ENCODE data around the gene DRD3. TPM values are rescaled to one million over a fixed set of nuclear protein-coding genes. Genes with fewer than 3 reads are reported as not detected.

DRD3 gene
- total RNA-seq, 1 experiment from 2014 or later, result not detected

GRCh38 chr3:114110439-114110838, 68.4 kb downstream of the DRD3 start:
- intact Hi-C loops (cut with micrococcal nuclease; ENCODE audit: unreplicated experiment), result no loop called here
- CTCF ChIA-PET, result no interaction called here
- H3K27me3 ChIP-seq (replicated peaks; ENCODE audit: insufficient read depth, low read depth, low read length, poor library complexity), result no peaks in the 10 kb centered on the region
- TF ChIP-seq EZH2 (IDR thresholded peaks at IDR 0.05; ENCODE audit: borderline replicate concordance, low read depth, low read length, poor library complexity, severe bottlenecking) (no peak), CTCF (conservative IDR thresholded peaks at IDR 0.05; ENCODE audit: low read depth, low read length) (no peak)
- no peak for DNase-seq (ENCODE audit: low spot score)
- no peak overlapping the region for H3K27ac ChIP-seq (ENCODE audit: low read depth, low read length, poor library complexity, severe bottlenecking)
- POLR2A ChIA-PET (ENCODE audit: low non-redundant PET), result no interaction called here
- no peak overlapping the region for H3K4me3 ChIP-seq (ENCODE audit: low read depth, low read length, poor library complexity, severe bottlenecking)
- H3K9me3 ChIP-seq (ENCODE audit: low read depth, low read length, poor library complexity, severe bottlenecking), result no peaks in the 10 kb centered on the region
- BruUV-seq (replicated peaks), result no TSS peak
- H3K4me1 ChIP-seq (ENCODE audit: insufficient read depth, low read length, poor library complexity, severe bottlenecking), result no peaks in the 10 kb centered on the region
- no peaks in the 10 kb centered on the region for H3K36me3 ChIP-seq (ENCODE audit: insufficient read depth, low read length, poor library complexity, severe bottlenecking)

GRCh38 chr3:114108137-114108536, 70.7 kb downstream of the DRD3 start:
- no TSS peak for BruUV-seq (replicated peaks)
- CTCF ChIA-PET, result no interaction called here
- POLR2A ChIA-PET (ENCODE audit: low non-redundant PET), result no interaction called here
- TF ChIP-seq EZH2 (IDR thresholded peaks at IDR 0.05; ENCODE audit: borderline replicate concordance, low read depth, low read length, poor library complexity, severe bottlenecking) (no peak), CTCF (conservative IDR thresholded peaks at IDR 0.05; ENCODE audit: low read depth, low read length) (no peak)
- Histone ChIP-seq H3K27me3 (replicated peaks; ENCODE audit: insufficient read depth, low read depth, low read length, poor library complexity) (no peaks in the 10 kb centered on the region), H3K9me3 (ENCODE audit: low read depth, low read length, poor library complexity, severe bottlenecking) (no peaks in the 10 kb centered on the region), H3K4me3 (ENCODE audit: low read depth, low read length, poor library complexity, severe bottlenecking) (no peak overlapping the region), H3K27ac (ENCODE audit: low read depth, low read length, poor library complexity, severe bottlenecking) (no peak overlapping the region), H3K36me3 (ENCODE audit: insufficient read depth, low read length, poor library complexity, severe bottlenecking) (no peaks in the 10 kb centered on the region), H3K4me1 (ENCODE audit: insufficient read depth, low read length, poor library complexity, severe bottlenecking) (no peaks in the 10 kb centered on the region)
- DNase-seq (ENCODE audit: low spot score), result no peak
- intact Hi-C loops (cut with micrococcal nuclease; ENCODE audit: unreplicated experiment), result no loop called here

GRCh38 chr3:114104414-114104813, 74.4 kb downstream of the DRD3 start:
- ChIA-PET POLR2A (ENCODE audit: low non-redundant PET) (no interaction called here), CTCF (no interaction called here)
- intact Hi-C loops (cut with micrococcal nuclease; ENCODE audit: unreplicated experiment), result no loop called here
- Histone ChIP-seq H3K4me1 (ENCODE audit: insufficient read depth, low read length, poor library complexity, severe bottlenecking) (peaks cover 8% of the 10 kb centered on the region), H3K27ac (ENCODE audit: low read depth, low read length, poor library complexity, severe bottlenecking) (no peak overlapping the region), H3K36me3 (ENCODE audit: insufficient read depth, low read length, poor library complexity, severe bottlenecking) (no peaks in the 10 kb centered on the region), H3K27me3 (replicated peaks; ENCODE audit: insufficient read depth, low read depth, low read length, poor library complexity) (no peaks in the 10 kb centered on the region), H3K9me3 (ENCODE audit: low read depth, low read length, poor library complexity, severe bottlenecking) (no peaks in the 10 kb centered on the region), H3K4me3 (ENCODE audit: low read depth, low read length, poor library complexity, severe bottlenecking) (no peak overlapping the region)
- DNase-seq (ENCODE audit: low spot score), result no peak
- no peak for TF ChIP-seq CTCF (conservative IDR thresholded peaks at IDR 0.05; ENCODE audit: low read depth, low read length)
- TF ChIP-seq EZH2 (IDR thresholded peaks at IDR 0.05; ENCODE audit: borderline replicate concordance, low read depth, low read length, poor library complexity, severe bottlenecking), result no peak
- BruUV-seq (replicated peaks), result no TSS peak
